Measurements from ENCODE around the gene DNAH17. TPM values are rescaled to one million over a fixed set of nuclear protein-coding genes. Genes with fewer than 3 reads are reported as not detected.

DNAH17 gene
- total and polyA plus RNA-seq, 2 donors (not counting 3 experiments of a cell fraction or from before 2014, with no cell fraction given), result not detected

- intact Hi-C loops (cut with micrococcal nuclease) (no loop called here), dilution Hi-C loops (cut with MboI; ENCODE audit: extremely low pct_ligation_motif_present, low sequenced_read_pairs) (no loop called here)
- no peaks in the 10 kb centered on the region for H3K79me2 ChIP-seq (ENCODE audit: control insufficient read depth, insufficient read depth, low read length)
- TF ChIP-seq POLR2AphosphoS5 (IDR thresholded peaks at IDR 0.05; ENCODE audit: insufficient read depth, low read depth, low read length) (no peak), POLR2A (IDR thresholded peaks at IDR 0.05; ENCODE audit: low read depth, low read length) (no peak), JUN (IDR thresholded peaks at IDR 0.05; ENCODE audit: borderline replicate concordance, insufficient read depth, insufficient read length, low read depth) (no peak), MYC (IDR thresholded peaks at IDR 0.05; ENCODE audit: low read depth, low read length) (no peak), CTCF (IDR thresholded peaks at IDR 0.05; ENCODE audit: extremely low read depth in 1 of 2, insufficient read depth in 1 of 2, low read depth in 1 of 2, low read length in 2 of 2) (no peak), GATA2 (IDR thresholded peaks at IDR 0.05; ENCODE audit: insufficient read depth, insufficient read length, low read depth, low read length) (no peak), FOS (IDR thresholded peaks at IDR 0.05; ENCODE audit: borderline replicate concordance, insufficient read depth, low read length) (no peak), MAX (IDR thresholded peaks at IDR 0.05; ENCODE audit: insufficient read depth, insufficient read length) (no peak), EZH2 (IDR thresholded peaks at IDR 0.05; ENCODE audit: borderline replicate concordance, low read depth, low read length, severe bottlenecking) (no peak)
- FAIRE-seq (no peak), DNase-seq (ENCODE audit: low read depth, low spot score) (no peak)
- H2AFZ ChIP-seq (ENCODE audit: low read depth, low read length), result no peak overlapping the region
- ChIA-PET POLR2A (no interaction called here), CTCF (no interaction called here)
- H3K9me1 ChIP-seq (replicated peaks; ENCODE audit: control insufficient read depth, extremely low read depth, insufficient read depth, low read length), result no peaks in the 10 kb centered on the region
- H3K27me3 ChIP-seq (ENCODE audit: control insufficient read depth in 2 of 2, insufficient read depth in 2 of 2, low read length in 2 of 2), result no peaks in the 10 kb centered on the region
- H3K4me2 ChIP-seq (ENCODE audit: insufficient read depth, low read length), result no peak overlapping the region
- H4K20me1 ChIP-seq (replicated peaks; ENCODE audit: control insufficient read depth, extremely low read depth, insufficient read depth, low read length), result no peaks in the 10 kb centered on the region
- no peak overlapping the region for H3K4me3 ChIP-seq (replicated peaks in 1 of 3; ENCODE audit: insufficient read depth in 1 of 3, low read depth in 1 of 3, low read length in 3 of 3)
- BruUV-seq (replicated peaks), result no TSS peak
- no peak overlapping the region for H3K27ac ChIP-seq (ENCODE audit: insufficient read depth, low read depth, low read length)
- no peaks in the 10 kb centered on the region for H3K4me1 ChIP-seq (ENCODE audit: control insufficient read depth, extremely low read depth, insufficient read depth, low read length)
- H3K36me3 ChIP-seq (ENCODE audit: control insufficient read depth in 2 of 2, extremely low read depth in 1 of 2, insufficient read depth in 2 of 2, low read length in 2 of 2), result no peaks in the 10 kb centered on the region
- no peak overlapping the region for H3K9ac ChIP-seq (replicated peaks; ENCODE audit: extremely low read depth, insufficient read depth, low read length)
- H3K9me3 ChIP-seq (replicated peaks; ENCODE audit: control insufficient read depth, insufficient read depth, low read length), result no peaks in the 10 kb centered on the region
These were observed 126.4 kb downstream of the DNAH17 start for GRCh38 chr17:78450696-78451345.

All from endothelial cell of umbilical vein (primary cell).